ENCODE data around the gene RAPGEF6.

- TF ChIP-seq HOXD13 (CRISPR knock-in tag; IDR thresholded peaks at IDR 0.05; ENCODE audit: borderline replicate concordance), result no peak
- no peak for TF ChIP-seq YY1 (tag by site-specific recombination; IDR thresholded peaks at IDR 0.05)
- no peak for TF ChIP-seq KLF9 (tag by site-specific recombination; IDR thresholded peaks at IDR 0.05; ENCODE audit: low read depth)
- no peak for TF ChIP-seq ZNF596 (tag by site-specific recombination; IDR thresholded peaks at IDR 0.05)
- TF ChIP-seq GLIS2 (tag by site-specific recombination; IDR thresholded peaks at IDR 0.05), result no peak
- no peak for TF ChIP-seq KLF7 (tag by site-specific recombination; IDR thresholded peaks at IDR 0.05; ENCODE audit: borderline replicate concordance)
These were observed 47.1 kb upstream of the RAPGEF6 start for GRCh38 chr5:131682175-131682574.

Data from HEK293 (cell line).